ENCODE results near the gene TBX21.

TBX21 gene

GRCh38 chr17:47693731-47694580, 39.1 kb upstream of the TBX21 start, which contains the start of gene TBKBP1:
Gene TBKBP1, plus strand, starts transcription at chr17:47694161. Its CDS starts 1,952 bp downstream, at chr17:47696113.
- CTCF ChIA-PET = interaction anchor here (0.7 to 0.9 kb wide), 2 partner anchors 39 to 53 kb away, joined by 3 to 4 read pairs; partner anchors contain the start of gene TBX21

GRCh38 chr17:47694581-47695428, 38.2 kb upstream of the TBX21 start:
- peaks cover 39% of the 10 kb centered on the region for H3K4me1 Mint-ChIP-seq
- peak overlapping the region; percentile 13 for H3K27ac Mint-ChIP-seq
- peak overlapping the region; percentile 72 for H3K4me3 Mint-ChIP-seq
- H3K36me3 Mint-ChIP-seq = no peaks in the 10 kb centered on the region
- peak; percentile 51 for DNase-seq
- CTCF ChIA-PET = interaction anchor here (0.7 to 1.3 kb wide), 3 partner anchors 13 to 52 kb away, joined by 3 to 4 read pairs (median 3); no protein-coding TSS in a partner anchor
- H3K9me3 Mint-ChIP-seq = no peaks in the 10 kb centered on the region
- peaks cover 28% of the 10 kb centered on the region for H3K27me3 Mint-ChIP-seq

More at GRCh38 chr17:47693731-47694580, 39.1 kb upstream of the TBX21 start, which contains the start of gene TBKBP1:
- Mint-ChIP-seq H3K27ac (peak within 1 kb of the TSS; percentile 40), H3K4me1 (peaks cover 34% of the 10 kb centered on the region), H3K9me3 (no peaks in the 10 kb centered on the region), H3K4me3 (peak within 1 kb of the TSS; percentile 79), H3K36me3 (no peaks in the 10 kb centered on the region), H3K27me3 (peaks cover 28% of the 10 kb centered on the region)
- peak; percentile 70 for DNase-seq

- DNase-seq = peak; percentile 40
- peaks cover 28% of the 10 kb centered on the region for H3K27me3 Mint-ChIP-seq
- no peaks in the 10 kb centered on the region for H3K36me3 Mint-ChIP-seq
- CTCF ChIA-PET = interaction anchor here (1.2 to 7.5 kb wide), 5 partner anchors 12 to 46 kb away, joined by 3 to 128 read pairs (median 3); no protein-coding TSS in a partner anchor
- H3K27ac Mint-ChIP-seq = peak overlapping the region; percentile 13
- no peaks in the 10 kb centered on the region for H3K9me3 Mint-ChIP-seq
- peak overlapping the region; percentile 72 for H3K4me3 Mint-ChIP-seq
- H3K4me1 Mint-ChIP-seq = peaks cover 44% of the 10 kb centered on the region
Observed at GRCh38 chr17:47695429-47696376, 37.3 kb upstream of the TBX21 start.

GRCh38 chr17:47696717-47697642, 36.1 kb upstream of the TBX21 start:
- Mint-ChIP-seq H3K4me1 (peaks cover 50% of the 10 kb centered on the region), H3K4me3 (no peak overlapping the region), H3K27me3 (peaks cover 20% of the 10 kb centered on the region), H3K27ac (no peak overlapping the region), H3K36me3 (no peaks in the 10 kb centered on the region), H3K9me3 (no peaks in the 10 kb centered on the region)
- DNase-seq = no peak
- CTCF ChIA-PET = interaction anchor here (0.7 to 7.5 kb wide), 12 partner anchors 9 to 104 kb away, joined by 3 to 128 read pairs (median 8); partner anchors contain the start of gene TBX21

- no peaks in the 10 kb centered on the region for H3K36me3 Mint-ChIP-seq
- H3K27me3 Mint-ChIP-seq = peaks cover 8% of the 10 kb centered on the region
- H3K27ac Mint-ChIP-seq = no peak overlapping the region
- H3K4me3 Mint-ChIP-seq = no peak overlapping the region
- H3K4me1 Mint-ChIP-seq = peaks cover 50% of the 10 kb centered on the region
- DNase-seq = no peak
- CTCF ChIA-PET = interaction anchor here (0.6 to 7.5 kb wide), 16 partner anchors 9 to 192 kb away, joined by 3 to 128 read pairs (median 6); partner anchors contain the start of gene TBX21
- no peaks in the 10 kb centered on the region for H3K9me3 Mint-ChIP-seq
Observed at GRCh38 chr17:47697906-47698711, 34.9 kb upstream of the TBX21 start.

- Mint-ChIP-seq H3K27me3 (peaks cover 8% of the 10 kb centered on the region), H3K27ac (no peak overlapping the region), H3K4me3 (no peak overlapping the region), H3K4me1 (peaks cover 54% of the 10 kb centered on the region), H3K36me3 (no peaks in the 10 kb centered on the region), H3K9me3 (no peaks in the 10 kb centered on the region)
- DNase-seq = peak; percentile 87
- CTCF ChIA-PET = interaction anchor here (0.6 to 7.5 kb wide), 26 partner anchors 9 to 191 kb away, joined by 3 to 128 read pairs (median 4); partner anchors contain the start of gene TBX21
Observed at GRCh38 chr17:47698749-47699535, 34.1 kb upstream of the TBX21 start.

GRCh38 chr17:47699536-47699840, 33.5 kb upstream of the TBX21 start:
- Mint-ChIP-seq H3K27ac (no peak overlapping the region), H3K9me3 (no peaks in the 10 kb centered on the region), H3K36me3 (peaks cover under 1% of the 10 kb centered on the region), H3K27me3 (peaks cover 8% of the 10 kb centered on the region), H3K4me3 (no peak overlapping the region), H3K4me1 (peaks cover 59% of the 10 kb centered on the region)
- CTCF ChIA-PET = interaction anchor here (0.6 to 7.5 kb wide), 24 partner anchors 9 to 190 kb away, joined by 3 to 128 read pairs (median 4); partner anchors contain the start of gene TBX21
- DNase-seq = no peak

GRCh38 chr17:47700471-47701449, 32.3 kb upstream of the TBX21 start:
- H3K4me1 Mint-ChIP-seq = peaks cover 63% of the 10 kb centered on the region
- H3K4me3 Mint-ChIP-seq = peak overlapping the region; percentile 38
- H3K27me3 Mint-ChIP-seq = peaks cover under 1% of the 10 kb centered on the region
- DNase-seq = no peak
- peaks cover 1% of the 10 kb centered on the region for H3K36me3 Mint-ChIP-seq
- CTCF ChIA-PET = interaction anchor here (1.0 to 7.5 kb wide), 9 partner anchors 16 to 101 kb away, joined by 3 to 128 read pairs (median 11); partner anchors contain the start of gene TBX21
- peak overlapping the region; percentile 82 for H3K27ac Mint-ChIP-seq
- H3K9me3 Mint-ChIP-seq = no peaks in the 10 kb centered on the region

- Mint-ChIP-seq H3K27me3 (no peaks in the 10 kb centered on the region), H3K4me3 (no peak overlapping the region), H3K27ac (peak overlapping the region; percentile 68), H3K9me3 (no peaks in the 10 kb centered on the region), H3K4me1 (peaks cover 68% of the 10 kb centered on the region), H3K36me3 (peaks cover 1% of the 10 kb centered on the region)
- DNase-seq = no peak
- CTCF ChIA-PET = interaction anchor here (0.9 to 7.5 kb wide), 7 partner anchors 15 to 100 kb away, joined by 3 to 128 read pairs (median 11); partner anchors contain the start of gene TBX21
Observed at GRCh38 chr17:47701608-47702007, 31.4 kb upstream of the TBX21 start.

- Mint-ChIP-seq H3K9me3 (no peaks in the 10 kb centered on the region), H3K4me3 (no peak overlapping the region), H3K36me3 (peaks cover 1% of the 10 kb centered on the region), H3K27me3 (no peaks in the 10 kb centered on the region), H3K27ac (peak overlapping the region; percentile 68), H3K4me1 (peaks cover 77% of the 10 kb centered on the region)
- no peak for DNase-seq
- CTCF ChIA-PET = interaction anchor here (0.6 to 7.5 kb wide), 5 partner anchors 14 to 48 kb away, joined by 3 to 128 read pairs (median 83); partner anchors contain the start of gene TBX21
Observed at GRCh38 chr17:47702391-47702995, 30.5 kb upstream of the TBX21 start.

All from activated naive CD4-positive, alpha-beta T cell treated with anti-CD3 and anti-CD28 coated beads, Interleukin-2, amount 10 ng/mL, durations not matched to agents 7 days and 5 days (primary cell).